Measurements from ENCODE around the gene ZDHHC22.

Gene ZDHHC22

GRCh38 chr14:77155083-77155482 lies 13.5 kb upstream of the ZDHHC22 start:
- FAIRE-seq, result no peak

- FAIRE-seq, result no peak
These were observed 12.8 kb upstream of the ZDHHC22 start for GRCh38 chr14:77154421-77154820.

- no peak for FAIRE-seq
These were observed 12.2 kb upstream of the ZDHHC22 start for GRCh38 chr14:77153802-77154201.

GRCh38 chr14:77151918-77152588 lies 10.5 kb upstream of the ZDHHC22 start:
- peak; percentile 91 for FAIRE-seq

- FAIRE-seq, result no peak
These were observed 9.7 kb upstream of the ZDHHC22 start for GRCh38 chr14:77151245-77151644.

GRCh38 chr14:77148510-77149231 lies 7.1 kb upstream of the ZDHHC22 start:
- FAIRE-seq, result no peak

GRCh38 chr14:77145975-77146740 lies 4.6 kb upstream of the ZDHHC22 start:
- FAIRE-seq, result no peak

GRCh38 chr14:77144412-77145115 lies 3.0 kb upstream of the ZDHHC22 start:
- no peak for FAIRE-seq

GRCh38 chr14:77143071-77143470 lies 1.5 kb upstream of the ZDHHC22 start:
- FAIRE-seq, result no peak

GRCh38 chr14:77142005-77142800 lies 612 bp upstream of the ZDHHC22 start:
- FAIRE-seq, result no peak

- no peak for FAIRE-seq
These were observed 1.0 kb downstream of the ZDHHC22 start for GRCh38 chr14:77140359-77141213.

GRCh38 chr14:77139540-77140358 lies 1.8 kb downstream of the ZDHHC22 start:
- FAIRE-seq, result no peak

GRCh38 chr14:77139022-77139421 lies 2.6 kb downstream of the ZDHHC22 start:
- no peak for FAIRE-seq

GRCh38 chr14:77133720-77134338 lies 7.8 kb downstream of the ZDHHC22 start:
- FAIRE-seq, result no peak

- FAIRE-seq, result no peak
These were observed 9.6 kb downstream of the ZDHHC22 start for GRCh38 chr14:77131871-77132486.

GRCh38 chr14:77131206-77131605 lies 10.4 kb downstream of the ZDHHC22 start:
- no peak for FAIRE-seq

GRCh38 chr14:77130386-77130785 lies 11.2 kb downstream of the ZDHHC22 start:
- no peak for FAIRE-seq

- FAIRE-seq, result no peak
These were observed 13.1 kb downstream of the ZDHHC22 start for GRCh38 chr14:77128414-77128891.

GRCh38 chr14:77126461-77126990 lies 15.1 kb downstream of the ZDHHC22 start:
- no peak for FAIRE-seq

Data from G401.6 (cell line).